D341Med (cell line): Measurements from ENCODE around the gene TLE2.
A peak's percentile ranks its signal among the peaks of the same experiment; 100 is the strongest.
"Not testable (repeated sequence)": the region's sequence is repeated elsewhere in the genome, so short reads cannot be mapped to it uniquely, and the experiment has no call there.

ENCODE experiments used
- DNase-seq: peaks from one replicate; pipeline ENCODE4 v3.0.0; 2012; ENCODE audit warnings: low spot score

The TLE2 gene

DNA sequence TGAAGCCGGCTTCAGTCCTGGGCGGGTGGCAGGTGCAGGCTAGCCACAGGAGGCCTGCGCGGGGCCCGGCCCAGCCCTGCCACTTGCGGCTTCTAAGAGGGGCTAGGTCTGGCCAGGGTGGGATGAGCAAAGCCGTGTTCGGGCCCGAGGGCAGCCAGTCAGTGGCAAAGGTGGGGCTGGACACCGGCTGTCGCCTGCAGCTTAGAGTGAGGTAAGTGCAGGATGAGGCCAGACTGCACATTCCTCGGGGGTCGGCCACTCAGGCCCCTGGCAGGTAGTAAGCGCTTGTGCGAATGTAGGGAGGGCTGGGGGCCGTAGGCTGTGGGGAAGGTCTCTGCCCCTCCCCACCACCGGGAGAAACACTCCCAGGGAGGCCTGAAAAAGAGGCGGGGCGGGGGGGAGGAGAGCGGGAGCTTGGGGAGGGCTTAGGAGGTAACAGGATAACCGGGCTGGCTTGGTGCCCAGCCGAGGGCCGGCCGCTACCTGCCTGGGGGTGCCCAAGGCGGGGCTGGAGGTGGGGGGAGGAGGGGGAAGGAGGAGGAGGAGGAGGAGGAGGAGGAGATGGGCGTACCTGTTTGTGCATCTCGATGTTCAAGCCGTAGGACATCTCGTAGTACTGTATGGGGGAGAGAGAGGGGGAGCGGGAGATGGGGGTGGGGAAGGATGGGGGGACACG lies 26.8 kb upstream of the TLE2 start:
- peak; percentile 81 for DNase-seq

DNA sequence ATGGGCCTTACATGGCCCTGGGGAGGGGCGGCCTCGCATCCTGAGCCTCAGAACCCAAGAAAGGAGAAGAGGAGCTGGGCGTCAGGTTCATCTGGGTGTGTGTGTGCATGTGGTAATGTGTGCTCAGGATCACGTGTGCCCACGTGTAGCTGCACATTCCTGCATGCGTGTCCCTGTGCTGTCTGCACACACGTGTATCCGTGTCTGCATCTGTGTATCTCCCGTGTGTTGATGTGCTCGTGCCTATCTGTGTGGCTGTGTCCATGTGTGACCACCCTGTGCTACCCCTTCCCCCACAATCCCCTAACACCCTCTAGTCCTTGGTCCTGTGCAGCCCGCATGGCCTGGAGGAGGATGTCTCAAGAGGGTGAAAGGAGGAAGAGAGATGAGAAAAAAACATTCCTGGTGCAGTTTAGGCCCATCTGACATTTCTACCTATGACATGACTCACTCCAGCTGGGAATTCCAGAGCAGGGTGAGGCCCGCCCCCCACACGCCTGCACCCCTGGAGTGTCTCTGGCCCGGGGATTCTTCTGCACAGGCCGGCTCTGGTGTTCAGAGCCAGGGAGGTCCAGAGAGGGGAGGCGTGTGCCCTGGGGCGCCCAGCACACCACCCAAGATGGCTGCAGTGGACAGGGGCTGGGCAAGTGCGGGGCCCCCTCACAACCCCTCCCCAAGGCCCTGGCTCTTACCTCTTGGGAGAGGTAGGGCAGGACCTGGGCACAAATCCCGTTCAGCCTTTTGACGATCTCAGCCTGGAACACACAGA lies 26.1 kb upstream of the TLE2 start:
- DNase-seq: no peak

DNA sequence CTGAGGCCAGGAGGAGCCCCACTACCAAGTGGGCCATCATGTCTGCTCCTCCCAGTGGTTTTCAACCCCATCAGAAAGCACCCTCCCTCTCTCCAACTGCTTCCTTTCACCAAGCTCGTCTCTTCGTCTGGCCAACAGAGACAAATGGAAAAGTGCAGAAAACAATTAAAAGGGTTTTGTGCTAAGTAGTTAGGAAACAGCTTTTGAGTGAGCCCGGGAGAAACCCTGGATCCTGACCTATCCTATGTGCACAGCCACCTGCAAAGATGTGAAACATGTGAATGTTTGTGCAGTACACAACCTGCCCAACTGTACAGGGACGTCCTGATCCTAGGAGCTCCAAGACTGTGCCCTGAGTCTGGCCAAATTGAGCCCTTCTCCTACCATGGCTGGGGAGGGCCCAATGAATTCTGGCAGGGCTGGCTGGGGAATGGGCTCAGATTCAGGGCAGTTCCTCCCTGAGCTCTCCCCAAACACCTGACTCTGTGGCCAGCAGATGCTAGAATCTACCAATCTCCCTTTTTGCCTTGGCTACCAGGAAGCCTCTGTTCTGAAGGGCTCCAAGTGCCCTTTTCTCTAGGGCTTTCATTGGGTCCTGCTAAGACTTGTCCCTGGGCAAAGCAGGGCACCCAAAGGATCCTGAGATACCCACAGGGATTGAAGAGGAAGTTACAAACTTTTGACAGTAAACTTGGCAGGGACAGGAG lies 25.3 kb upstream of the TLE2 start:
- no peak for DNase-seq

DNA sequence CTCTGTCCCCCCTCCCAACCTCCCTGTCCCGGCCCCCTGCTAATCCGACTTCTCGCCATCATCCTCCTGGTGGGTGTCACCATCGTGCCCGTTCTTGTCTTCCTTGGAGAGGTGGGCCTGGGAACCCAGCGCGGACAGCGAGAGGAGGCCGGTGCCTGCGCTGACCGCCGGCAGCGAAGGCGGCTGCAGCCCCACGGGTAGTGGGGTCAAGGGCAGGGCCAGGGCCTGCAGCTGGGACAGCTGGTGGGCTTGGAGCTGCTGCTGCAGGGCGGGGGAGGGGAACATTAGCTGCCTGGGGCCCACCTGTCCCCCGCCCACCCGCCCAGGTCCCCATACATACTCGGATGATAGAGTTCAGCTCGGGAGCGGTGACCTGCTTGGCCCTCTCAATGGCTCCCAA lies 24.7 kb upstream of the TLE2 start:
- no peak for DNase-seq

DNA sequence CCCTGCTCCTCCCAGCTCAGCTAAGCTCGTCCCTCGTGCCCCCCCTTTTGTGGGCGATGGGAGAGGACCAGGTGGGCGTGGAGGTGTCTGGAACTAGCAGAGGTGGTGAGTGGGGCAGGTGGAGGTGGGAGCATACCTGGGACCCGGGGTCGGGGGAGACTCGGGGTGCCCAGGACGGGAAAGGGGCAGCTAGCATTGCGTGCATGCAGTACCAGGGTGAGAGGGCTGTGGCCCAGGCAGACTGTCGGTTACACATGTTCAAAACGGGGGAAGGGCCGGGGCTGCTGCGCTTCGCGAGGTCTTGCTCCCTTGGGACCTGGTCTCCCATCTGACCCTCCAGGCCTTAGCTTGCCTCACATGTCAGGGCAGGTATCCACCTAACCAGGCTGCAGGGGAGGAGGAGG lies 24.1 kb upstream of the TLE2 start:
- DNase-seq: no peak

DNA sequence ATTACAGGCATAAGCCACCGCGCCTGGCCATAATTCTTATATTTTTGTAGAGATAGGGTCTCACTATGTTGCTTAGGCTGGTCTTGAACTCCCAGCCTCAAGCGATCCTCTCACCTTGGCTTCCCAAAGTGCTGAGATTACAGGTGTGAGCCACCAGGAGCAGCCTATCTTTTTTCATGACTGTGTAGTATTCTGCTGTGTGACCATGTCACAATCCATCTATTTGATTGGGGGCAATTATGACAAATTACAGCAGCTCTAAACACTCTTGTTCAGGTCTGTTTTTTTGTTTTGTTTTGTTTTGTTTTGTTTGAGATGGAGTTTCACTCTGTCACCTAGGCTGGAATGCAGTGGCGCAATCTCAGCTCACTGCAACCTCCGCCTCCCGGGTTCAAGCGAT lies 20.9 kb upstream of the TLE2 start:
- DNase-seq: not testable (repeated sequence)

DNA sequence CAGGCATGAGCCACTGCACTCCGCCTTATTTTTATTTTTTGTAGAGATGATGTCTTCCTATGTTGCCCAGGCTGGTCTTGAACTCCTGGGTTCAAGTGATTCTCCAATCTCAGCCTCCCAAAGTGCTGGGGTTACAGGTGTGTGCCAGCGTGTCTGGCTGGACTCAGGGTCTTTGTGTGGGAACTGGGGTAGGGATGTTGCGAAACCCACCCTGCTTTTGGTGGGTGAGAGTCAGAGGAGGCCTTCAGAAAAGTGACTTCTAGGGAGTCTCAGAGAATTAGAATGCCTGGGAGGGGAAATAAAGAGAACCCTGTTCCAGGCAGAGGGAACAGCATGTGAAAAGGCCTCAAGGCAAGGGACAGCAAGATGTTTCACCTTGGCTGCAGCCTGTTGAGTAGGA lies 20.0 kb upstream of the TLE2 start:
- no peak for DNase-seq

DNA sequence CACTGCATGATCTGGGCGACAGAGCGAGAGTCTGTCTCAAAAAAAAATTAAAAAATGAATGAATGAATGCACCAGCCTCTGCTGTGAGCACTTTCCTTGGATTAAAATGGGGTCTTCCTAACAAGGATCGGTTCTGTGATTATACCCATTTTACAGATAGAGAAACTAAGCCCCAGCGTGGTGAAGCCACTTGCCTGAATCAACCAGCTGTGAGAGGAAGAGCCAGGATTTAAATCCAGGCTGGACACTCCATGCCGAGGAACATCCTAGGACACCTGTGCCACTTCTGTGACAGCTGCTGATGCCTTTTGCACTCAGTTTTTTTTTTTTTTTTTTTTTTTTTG lies 19.1 kb upstream of the TLE2 start:
- no peak for DNase-seq

DNA sequence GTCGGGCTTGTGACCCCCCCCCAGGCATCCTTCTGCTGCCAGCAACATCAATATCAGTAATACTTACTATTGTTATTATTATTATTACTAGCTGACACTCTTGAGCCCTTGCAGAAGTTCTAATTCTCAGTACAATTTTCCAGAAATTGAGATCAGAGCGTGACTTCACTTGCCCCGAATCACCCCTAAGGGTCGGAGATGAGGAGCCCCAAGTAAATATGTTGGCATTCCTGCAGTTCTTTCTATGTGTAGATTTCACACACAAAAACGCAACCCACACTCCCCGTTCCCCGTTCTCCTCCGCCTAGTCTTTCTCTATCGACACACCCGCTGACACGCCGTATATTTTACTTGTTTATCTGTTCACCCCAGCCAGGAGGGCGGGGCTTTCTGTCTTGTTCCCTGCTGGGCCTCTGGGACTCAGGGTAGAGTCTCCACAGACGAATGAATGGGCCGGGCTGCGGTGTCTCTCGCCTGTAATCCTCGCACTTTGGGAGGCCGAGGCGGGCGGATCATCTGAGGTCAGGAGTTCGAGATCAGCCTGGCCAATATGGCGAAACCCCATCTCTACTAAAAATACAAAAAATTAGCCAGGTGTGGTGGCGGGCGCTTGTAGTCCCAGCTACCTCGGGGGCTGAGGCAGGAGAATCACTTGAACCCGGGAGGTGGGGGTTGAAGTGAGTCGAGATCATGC lies 18.6 kb upstream of the TLE2 start:
- peak; percentile 77 for DNase-seq

DNA sequence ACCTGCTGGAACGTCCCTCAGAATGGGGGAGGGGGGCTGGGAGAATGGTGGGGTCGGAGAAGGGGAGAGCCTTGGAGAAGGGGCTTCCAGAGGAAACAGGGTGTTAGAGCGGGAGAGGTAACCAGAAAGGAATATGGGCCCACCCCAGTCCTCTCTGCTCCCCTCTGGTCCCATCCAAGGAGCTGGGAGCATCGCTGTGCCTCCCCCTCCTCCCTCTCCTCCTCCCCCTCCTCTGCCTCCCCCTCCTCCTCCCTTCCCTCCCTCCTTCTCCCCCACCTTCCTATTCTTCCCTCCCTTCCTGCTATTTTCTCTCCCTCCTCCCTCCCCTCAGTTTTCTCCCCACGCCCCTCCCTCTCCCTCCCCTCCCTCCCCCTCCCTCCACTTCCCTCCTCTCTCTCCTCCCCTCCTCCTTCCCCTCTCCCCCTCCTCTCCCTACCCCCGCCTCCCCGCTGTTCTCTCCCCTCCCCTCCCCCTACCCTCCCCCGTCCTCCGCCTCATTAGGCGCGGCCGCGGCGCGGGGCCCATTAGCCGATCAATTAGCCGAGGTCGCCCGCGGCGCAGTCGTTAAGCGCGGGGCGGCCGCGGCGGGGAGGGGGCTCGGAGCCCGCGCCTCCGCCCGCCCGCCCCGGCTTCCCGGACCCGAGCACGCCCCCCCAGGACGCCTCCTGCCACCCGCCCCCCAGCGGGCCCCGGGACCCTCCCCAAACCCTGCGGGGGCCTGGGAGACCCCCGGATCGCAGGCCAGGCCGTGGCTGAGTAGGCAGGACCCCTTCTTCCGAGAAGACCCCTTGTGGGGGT lies 17.8 kb upstream of the TLE2 start:
- peak; percentile 84 for DNase-seq

DNA sequence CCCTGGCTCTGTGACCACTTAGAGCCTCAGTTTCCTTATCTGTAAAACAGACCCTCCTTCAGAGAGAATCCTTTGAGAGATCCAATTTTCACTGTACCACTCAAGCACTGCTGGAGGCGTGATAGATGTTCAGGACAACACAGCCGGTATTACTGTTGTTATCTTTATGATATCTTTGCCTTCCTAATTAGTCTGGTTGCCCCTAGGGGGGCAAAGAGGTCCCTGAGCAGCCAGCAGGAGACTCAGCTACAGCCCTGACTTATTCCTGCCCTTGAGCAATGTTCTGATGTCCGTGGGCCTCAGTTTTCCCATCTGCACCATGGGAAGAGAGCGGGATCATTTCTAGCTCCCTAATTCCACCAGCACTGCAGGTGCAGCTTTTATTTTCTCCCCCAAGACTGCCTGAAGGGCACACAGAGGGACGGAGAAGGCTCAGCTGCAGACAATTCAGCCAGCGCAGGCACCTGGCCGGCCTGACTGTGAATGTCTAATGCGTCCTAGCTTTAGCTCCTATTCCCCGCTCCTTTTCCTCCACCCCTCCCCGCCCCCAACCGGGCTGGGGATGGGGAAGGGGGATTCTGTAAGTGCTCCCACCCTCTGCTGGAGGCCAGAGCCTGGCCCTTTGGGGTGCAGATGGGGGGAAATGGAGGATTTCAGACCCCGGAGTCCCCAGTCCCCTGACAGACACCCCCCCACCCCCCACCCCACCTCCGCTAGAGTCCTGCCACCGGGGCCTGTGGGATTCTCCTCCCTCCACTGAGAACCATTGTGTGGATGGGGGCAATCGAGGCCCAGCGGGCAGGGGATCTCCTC lies 17.0 kb upstream of the TLE2 start:
- DNase-seq: no peak

DNA sequence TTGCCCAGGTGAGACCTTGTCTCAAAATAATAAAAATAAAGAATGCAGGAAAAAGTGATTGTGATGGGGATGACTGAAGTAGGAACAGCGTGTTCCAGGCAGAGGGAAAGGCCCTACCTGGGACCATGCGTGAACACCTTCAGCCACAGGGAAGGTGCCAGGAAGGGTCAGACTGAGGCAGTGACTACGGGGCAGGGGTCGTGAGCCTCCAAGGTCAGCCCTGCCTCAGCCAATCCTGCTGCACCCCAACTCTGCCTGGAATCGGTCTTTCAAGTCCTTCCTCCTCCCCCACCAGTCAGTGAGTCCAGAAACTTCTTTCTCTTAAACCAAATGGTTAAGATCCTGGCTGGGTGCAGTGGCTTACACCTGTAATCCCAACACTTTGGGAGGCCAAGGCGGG lies 16.1 kb upstream of the TLE2 start:
- no peak for DNase-seq

DNA sequence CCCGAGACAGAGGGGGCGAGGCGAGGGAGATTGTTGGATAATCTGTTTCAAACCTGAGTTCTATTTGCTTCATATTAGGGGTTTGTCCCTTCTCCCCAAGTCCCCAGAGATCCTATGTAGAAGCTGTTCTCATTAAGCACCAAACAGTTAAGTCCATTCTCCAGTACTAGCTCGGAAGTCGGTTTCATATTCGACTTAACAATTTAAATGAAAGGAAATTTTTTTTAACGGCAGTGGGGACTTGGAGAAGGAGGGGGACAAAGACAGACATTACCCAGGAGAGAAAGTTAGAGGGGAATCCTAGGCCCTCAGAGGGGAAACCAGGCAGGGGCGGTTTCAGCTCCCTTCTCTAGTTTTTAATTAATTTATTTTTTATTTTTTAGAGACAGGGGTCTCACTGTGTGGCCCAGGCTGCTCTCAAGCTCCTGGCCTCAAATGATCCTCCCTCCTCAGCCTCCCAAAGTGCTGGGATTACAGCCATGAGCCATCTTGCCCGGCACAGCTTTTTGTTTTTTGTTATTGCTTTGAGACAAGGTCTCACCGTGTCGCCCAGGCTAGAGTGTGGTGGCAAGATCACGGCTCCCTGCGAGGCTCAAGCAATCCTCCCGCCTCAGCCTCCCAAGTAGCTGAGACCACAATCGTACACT lies 13.7 kb upstream of the TLE2 start:
- DNase-seq: no peak

DNA sequence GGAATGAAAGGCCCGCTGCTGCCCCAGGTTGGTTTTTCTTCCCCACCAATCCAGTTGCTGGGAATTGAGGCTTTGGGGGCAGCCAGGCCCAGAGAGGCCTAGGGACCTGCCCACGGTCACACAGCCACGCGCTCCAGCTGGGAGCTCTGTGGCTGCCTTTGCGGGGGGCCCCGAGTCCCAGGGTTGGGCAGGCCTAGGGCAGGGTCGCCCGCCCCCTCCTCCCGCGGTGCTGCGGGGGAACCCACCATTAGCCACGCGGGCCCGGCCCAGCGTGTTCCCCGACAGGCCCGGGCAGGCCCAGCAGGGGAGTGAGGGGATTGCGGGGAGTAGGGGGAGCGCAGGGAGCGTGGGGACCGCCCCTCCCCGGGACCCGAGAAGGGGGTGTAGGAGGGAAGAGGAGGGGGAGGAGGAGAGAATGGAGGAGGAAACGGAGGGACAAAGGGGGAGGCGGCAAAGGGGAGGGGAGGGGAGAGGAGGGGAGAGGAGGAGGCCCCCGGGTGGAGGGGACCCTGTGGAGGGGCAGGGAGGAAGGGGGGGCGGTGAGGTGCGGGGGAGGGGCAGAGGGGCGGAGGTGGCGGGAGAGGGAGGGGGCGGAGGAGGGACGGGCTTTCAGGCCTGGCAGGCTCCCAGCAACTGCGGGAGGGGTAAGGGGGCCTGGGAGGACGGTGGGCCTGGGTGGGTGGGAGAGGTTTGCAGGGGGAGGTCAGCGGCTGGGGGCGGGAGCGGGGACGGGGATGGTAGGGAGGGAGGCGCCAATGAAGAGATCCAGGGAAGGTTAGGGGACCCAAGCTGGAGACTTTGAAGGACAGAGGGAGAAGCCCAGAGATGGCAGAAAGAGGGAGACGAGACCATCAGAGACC lies 12.9 kb upstream of the TLE2 start:
- no peak for DNase-seq

DNA sequence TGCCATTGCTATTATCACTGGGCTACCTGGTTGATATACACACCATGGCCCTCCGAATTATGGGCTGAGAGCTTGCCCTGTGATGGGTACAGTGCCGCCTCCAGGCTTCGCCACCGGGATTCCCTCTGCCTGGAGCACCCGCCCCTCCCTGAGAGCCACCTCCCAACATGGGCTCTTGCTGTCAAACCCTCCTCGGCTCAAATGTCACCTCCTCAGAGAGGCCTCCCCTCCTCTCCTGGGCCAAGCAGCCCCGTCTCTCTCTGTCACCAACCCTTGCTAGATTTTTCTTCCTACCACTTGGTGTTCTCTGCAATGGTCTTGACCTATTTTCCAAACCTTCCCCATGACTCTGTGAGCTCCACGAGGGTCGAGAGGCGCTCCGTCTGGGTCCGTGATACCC lies 12.2 kb upstream of the TLE2 start:
- no peak for DNase-seq

DNA sequence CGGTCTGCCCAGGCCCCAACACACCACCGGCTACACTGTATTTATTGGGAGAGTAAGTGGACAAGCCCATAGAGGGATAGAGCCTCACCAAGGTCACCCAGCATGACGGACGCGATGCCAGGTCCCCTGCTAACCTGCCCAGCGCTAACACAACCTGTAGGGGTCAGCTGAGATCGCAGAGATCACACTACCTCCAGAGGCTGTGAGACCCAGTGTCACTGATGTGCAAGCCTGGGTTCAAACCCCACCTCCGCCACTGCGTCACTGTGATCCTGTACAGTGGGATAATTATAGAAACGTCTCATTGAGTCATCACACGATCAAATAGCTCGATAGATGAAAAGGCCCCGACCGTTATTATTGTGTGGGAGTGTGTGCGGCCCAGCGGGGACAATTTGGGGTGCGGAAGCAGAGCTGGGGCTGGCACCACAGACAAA lies 10.6 kb upstream of the TLE2 start:
- DNase-seq: no peak

DNA sequence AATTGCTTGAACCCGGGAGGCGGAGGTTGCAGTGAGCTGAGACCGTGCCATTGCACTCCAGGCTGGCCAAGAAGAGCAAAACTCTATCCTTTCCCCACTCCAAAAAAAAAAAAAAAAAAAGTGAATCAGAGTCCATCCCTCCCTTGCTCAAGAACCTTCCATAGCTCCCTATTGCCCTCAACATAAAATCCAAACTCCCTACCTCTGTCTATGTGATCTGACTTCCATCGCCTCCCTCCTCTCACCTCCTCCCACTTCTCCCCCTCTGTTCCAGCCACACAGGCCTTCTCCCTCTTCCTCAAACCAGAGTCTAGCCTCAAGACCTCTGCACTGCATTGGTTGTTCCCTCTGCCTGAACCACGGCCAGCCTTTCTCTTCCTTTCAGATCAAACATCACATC lies 10.0 kb upstream of the TLE2 start:
- no peak for DNase-seq

DNA sequence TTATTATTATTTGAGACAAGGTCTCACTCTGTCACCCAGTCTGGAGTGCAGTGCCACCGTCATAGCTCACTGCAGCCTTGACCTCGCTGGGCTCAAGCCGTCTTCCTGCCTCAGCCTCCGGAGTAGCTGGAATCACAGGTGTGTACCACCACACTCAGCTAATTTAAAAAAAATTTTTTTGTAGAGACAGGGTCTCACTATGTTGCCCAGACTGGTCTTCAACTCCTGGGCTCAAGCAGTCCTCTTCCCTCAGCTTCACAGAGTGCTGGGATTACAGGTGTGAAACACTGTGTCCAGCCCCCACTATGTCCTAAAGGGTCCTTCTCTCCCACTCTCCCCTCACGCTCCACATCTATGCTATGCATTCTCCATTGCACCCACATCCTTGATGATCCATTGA lies 9.1 kb upstream of the TLE2 start:
- DNase-seq: no peak

DNA sequence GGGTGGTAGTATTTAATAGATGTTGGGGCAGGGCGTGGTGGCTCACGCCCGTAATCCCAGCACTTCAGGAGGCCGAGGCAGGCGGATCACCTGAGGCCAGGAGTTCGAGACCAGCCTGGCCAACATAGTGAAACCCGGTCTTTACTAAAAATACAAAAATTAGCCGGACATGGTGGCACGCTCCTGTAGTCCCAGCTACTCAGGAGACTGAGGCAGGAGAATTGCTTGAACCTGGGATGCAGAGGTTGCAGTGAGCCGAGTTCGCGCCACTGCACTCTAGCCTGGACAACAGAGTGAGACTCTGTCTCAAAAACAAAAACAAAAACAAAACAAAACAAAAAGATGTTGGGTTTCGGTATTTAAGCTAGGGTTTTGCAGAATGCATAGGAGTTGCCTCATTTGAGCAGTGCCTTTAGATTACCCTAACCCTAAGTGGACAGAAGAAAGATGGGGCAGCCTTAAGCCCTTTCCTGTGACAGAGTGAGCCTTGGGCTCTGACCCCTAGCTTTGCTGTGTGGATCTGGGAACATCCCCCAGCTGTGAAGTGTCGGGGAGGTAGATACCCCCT lies 8.0 kb upstream of the TLE2 start:
- not testable (repeated sequence) for DNase-seq
